Measurements from ENCODE around the gene LRG1. TPM values are rescaled to one million over a fixed set of nuclear protein-coding genes. Genes with fewer than 3 reads are reported as not detected.
"Not testable (repeated sequence)": the region's sequence is repeated elsewhere in the genome, so short reads cannot be mapped to it uniquely, and the experiment has no call there.

Gene LRG1
- total and polyA plus RNA-seq, 2 experiments from 2014 or later = 0.21 to 0.45 TPM

DNA sequence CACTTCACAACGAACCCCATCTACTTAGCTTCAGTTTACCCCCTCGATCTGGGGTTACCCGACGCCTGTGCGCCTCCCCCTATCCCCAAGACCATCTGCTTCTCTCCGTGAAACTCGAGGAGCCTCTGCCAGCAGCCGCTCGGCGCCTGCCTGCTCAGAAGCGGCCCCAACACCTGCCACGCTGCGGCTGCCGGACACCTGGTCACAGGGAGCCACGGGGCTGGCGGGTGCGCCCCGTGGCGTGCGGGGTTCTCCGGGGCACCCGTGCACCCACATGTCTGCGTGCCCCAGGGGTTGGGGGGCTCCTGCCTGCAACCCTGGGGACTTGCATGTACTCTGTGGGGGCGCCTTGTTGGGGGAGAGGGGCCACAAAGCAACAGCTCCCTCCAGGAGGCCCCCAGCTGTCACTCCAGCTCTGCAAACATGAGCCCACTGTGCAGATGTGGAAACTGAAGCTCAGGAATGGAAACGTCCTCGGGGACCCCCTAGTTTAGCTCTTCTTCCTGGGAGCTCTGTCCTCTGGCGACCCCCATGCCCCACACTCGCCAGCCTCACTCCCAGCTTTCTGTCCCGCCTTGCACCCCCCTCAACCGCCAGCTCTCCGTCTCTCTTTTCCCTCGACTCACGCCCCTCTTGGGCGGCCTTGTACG, 26.7 kb upstream of the LRG1 start (continued):
- TF ChIP-seq, protein P1, sequence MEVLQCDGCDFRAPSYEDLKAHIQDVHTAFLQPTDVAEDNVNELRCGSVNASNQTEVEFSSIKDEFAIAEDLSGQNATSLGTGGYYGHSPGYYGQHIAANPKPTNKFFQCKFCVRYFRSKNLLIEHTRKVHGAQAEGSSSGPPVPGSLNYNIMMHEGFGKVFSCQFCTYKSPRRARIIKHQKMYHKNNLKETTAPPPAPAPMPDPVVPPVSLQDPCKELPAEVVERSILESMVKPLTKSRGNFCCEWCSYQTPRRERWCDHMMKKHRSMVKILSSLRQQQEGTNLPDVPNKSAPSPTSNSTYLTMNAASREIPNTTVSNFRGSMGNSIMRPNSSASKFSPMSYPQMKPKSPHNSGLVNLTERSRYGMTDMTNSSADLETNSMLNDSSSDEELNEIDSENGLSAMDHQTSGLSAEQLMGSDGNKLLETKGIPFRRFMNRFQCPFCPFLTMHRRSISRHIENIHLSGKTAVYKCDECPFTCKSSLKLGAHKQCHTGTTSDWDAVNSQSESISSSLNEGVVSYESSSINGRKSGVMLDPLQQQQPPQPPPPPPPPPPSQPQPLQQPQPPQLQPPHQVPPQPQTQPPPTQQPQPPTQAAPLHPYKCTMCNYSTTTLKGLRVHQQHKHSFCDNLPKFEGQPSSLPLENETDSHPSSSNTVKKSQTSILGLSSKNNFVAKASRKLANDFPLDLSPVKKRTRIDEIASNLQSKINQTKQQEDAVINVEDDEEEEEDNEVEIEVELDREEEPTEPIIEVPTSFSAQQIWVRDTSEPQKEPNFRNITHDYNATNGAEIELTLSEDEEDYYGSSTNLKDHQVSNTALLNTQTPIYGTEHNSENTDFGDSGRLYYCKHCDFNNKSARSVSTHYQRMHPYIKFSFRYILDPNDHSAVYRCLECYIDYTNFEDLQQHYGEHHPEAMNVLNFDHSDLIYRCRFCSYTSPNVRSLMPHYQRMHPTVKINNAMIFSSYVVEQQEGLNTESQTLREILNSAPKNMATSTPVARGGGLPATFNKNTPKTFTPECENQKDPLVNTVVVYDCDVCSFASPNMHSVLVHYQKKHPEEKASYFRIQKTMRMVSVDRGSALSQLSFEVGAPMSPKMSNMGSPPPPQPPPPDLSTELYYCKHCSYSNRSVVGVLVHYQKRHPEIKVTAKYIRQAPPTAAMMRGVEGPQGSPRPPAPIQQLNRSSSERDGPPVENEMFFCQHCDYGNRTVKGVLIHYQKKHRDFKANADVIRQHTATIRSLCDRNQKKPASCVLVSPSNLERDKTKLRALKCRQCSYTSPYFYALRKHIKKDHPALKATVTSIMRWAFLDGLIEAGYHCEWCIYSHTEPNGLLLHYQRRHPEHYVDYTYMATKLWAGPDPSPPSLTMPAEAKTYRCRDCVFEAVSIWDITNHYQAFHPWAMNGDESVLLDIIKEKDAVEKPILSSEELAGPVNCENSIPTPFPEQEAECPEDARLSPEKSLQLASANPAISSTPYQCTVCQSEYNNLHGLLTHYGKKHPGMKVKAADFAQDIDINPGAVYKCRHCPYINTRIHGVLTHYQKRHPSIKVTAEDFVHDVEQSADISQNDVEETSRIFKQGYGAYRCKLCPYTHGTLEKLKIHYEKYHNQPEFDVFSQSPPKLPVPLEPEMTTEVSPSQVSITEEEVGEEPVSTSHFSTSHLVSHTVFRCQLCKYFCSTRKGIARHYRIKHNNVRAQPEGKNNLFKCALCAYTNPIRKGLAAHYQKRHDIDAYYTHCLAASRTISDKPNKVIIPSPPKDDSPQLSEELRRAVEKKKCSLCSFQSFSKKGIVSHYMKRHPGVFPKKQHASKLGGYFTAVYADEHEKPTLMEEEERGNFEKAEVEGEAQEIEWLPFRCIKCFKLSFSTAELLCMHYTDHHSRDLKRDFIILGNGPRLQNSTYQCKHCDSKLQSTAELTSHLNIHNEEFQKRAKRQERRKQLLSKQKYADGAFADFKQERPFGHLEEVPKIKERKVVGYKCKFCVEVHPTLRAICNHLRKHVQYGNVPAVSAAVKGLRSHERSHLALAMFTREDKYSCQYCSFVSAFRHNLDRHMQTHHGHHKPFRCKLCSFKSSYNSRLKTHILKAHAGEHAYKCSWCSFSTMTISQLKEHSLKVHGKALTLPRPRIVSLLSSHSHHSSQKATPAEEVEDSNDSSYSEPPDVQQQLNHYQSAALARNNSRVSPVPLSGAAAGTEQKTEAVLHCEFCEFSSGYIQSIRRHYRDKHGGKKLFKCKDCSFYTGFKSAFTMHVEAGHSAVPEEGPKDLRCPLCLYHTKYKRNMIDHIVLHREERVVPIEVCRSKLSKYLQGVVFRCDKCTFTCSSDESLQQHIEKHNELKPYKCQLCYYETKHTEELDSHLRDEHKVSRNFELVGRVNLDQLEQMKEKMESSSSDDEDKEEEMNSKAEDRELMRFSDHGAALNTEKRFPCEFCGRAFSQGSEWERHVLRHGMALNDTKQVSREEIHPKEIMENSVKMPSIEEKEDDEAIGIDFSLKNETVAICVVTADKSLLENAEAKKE (CRISPR knock-in tag; IDR thresholded peaks at IDR 0.05) = no peak
- TF ChIP-seq ZNF114 (CRISPR knock-in tag; IDR thresholded peaks at IDR 0.05) (no peak), NANOG (IDR thresholded peaks at IDR 0.05; ENCODE audit: borderline replicate concordance) (no peak), EZH2 (IDR thresholded peaks at IDR 0.05; ENCODE audit: low read depth, unreplicated experiment) (no peak), EZH2phosphoT487 (IDR thresholded peaks at IDR 0.05; ENCODE audit: unreplicated experiment) (no peak), JUNB (IDR thresholded peaks at IDR 0.05; ENCODE audit: unreplicated experiment) (no peak)
- TF ChIP-seq, protein P2, sequence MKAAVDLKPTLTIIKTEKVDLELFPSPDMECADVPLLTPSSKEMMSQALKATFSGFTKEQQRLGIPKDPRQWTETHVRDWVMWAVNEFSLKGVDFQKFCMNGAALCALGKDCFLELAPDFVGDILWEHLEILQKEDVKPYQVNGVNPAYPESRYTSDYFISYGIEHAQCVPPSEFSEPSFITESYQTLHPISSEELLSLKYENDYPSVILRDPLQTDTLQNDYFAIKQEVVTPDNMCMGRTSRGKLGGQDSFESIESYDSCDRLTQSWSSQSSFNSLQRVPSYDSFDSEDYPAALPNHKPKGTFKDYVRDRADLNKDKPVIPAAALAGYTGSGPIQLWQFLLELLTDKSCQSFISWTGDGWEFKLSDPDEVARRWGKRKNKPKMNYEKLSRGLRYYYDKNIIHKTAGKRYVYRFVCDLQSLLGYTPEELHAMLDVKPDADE (IDR thresholded peaks at IDR 0.05) = no peak

DNA sequence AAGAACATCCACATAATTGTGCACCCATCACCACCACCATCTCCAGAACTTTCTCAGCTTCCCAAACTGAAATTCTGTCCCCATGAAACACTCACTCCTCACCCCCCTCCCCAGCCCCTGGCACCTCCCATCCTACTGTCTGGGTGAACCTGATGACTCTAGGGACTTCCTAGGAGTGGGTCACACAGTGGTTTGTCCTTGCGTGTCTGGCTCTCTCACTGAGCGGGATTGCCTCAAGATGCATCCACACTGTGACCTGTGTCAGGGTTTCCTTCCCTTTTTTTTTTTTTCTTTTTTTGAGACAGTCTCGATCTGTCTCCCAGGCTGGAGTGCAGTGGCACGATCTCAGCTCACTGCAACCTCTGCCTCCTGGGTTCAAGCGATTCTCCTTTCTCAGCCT, 23.7 kb upstream of the LRG1 start:
- H3F3A ChIP-seq (replicated peaks; ENCODE audit: low read depth); H3K9me3 Mint-ChIP-seq; DNase-seq (ENCODE audit: low spot score); H3K4me1 Mint-ChIP-seq; H3K4me2 ChIP-seq; H3K9me2 ChIP-seq (ENCODE audit: insufficient read depth); H3K4me1 ChIP-seq (ENCODE audit: insufficient read depth); H2AFZ ChIP-seq; H3K4me3 Mint-ChIP-seq; H3K4me3 ChIP-seq; H3K36me3 Mint-ChIP-seq (ENCODE audit: low read depth); H3K27me3 Mint-ChIP-seq (ENCODE audit: insufficient read depth, low read depth, poor library complexity); H3K27ac Mint-ChIP-seq; H3K27ac ChIP-seq (ENCODE audit: low read depth); H3K36me3 ChIP-seq (ENCODE audit: insufficient read depth); H3K27me3 ChIP-seq (ENCODE audit: insufficient read depth); H3K79me2 ChIP-seq (replicated peaks; ENCODE audit: insufficient read depth); ATAC-seq: not testable (repeated sequence)
- peaks cover 12% of the 10 kb centered on the region for H4K20me1 ChIP-seq (replicated peaks; ENCODE audit: insufficient read depth)

DNA sequence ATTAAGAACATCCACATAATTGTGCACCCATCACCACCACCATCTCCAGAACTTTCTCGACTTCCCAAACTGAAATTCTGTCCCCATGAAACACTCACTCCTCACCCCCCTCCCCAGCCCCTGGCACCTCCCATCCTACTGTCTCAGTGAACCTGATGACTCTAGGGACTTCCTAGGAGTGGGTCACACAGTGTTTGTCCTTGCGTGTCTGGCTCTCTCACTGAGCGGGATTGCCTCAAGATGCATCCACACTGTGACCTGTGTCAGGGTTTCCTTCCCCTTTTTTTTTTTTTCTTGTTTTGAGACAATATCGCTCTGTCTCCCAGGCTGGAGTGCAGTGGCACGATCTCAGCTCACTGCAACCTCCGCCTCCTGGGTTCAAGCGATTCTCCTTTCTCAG, 22.2 kb upstream of the LRG1 start:
- ATAC-seq; H3K27ac Mint-ChIP-seq; H3K79me2 ChIP-seq (replicated peaks; ENCODE audit: insufficient read depth); H3K4me3 ChIP-seq; H3K36me3 Mint-ChIP-seq (ENCODE audit: low read depth); H3K4me3 Mint-ChIP-seq; H3K4me1 ChIP-seq (ENCODE audit: insufficient read depth); H2AFZ ChIP-seq; DNase-seq (ENCODE audit: low spot score); H3K27ac ChIP-seq (ENCODE audit: low read depth); H3K9me3 Mint-ChIP-seq; H3K36me3 ChIP-seq (ENCODE audit: insufficient read depth); H3K4me1 Mint-ChIP-seq; H3F3A ChIP-seq (replicated peaks; ENCODE audit: low read depth); H3K9me2 ChIP-seq (ENCODE audit: insufficient read depth); H3K4me2 ChIP-seq; H3K27me3 ChIP-seq (ENCODE audit: insufficient read depth): not testable (repeated sequence)
- peaks cover 14% of the 10 kb centered on the region for H4K20me1 ChIP-seq (replicated peaks; ENCODE audit: insufficient read depth)
- H3K27me3 Mint-ChIP-seq (ENCODE audit: insufficient read depth, low read depth, poor library complexity) = peaks cover 14% of the 10 kb centered on the region

All from GM23338 (cell line).